Breast epithelium (tissue), 3 donors: Measurements from ENCODE around the gene CPEB3.

ENCODE experiments used
- CTCF ChIP-seq, 3 donors: fragments of 450-650 bp; IDR thresholded peaks; one replicate each; pipeline ENCODE4 v1.5.1; 2016 to 2017; ENCODE audit warnings: antibody characterized with exemption in 3 of 3, mild to moderate bottlenecking in 3 of 3, moderate library complexity in 3 of 3
- POLR2A ChIP-seq: fragments of 450-650 bp; IDR thresholded peaks from one replicate; pipeline ENCODE4 v1.6.1; 2016; ENCODE audit warnings: antibody characterized with exemption, mild to moderate bottlenecking, moderate library complexity

- TF ChIP-seq CTCF (IDR thresholded peaks at IDR 0.05) (no peak), POLR2A (no peak)
Measured at GRCh38 chr10:92268748-92269147, 22.1 kb downstream of the CPEB3 start.
